Heart right ventricle (tissue), 16 donors: Measurements from ENCODE around the gene NOLC1. TPM values are rescaled to one million over a fixed set of nuclear protein-coding genes. Genes with fewer than 3 reads are reported as not detected.

Experiments used
- ATAC-seq, 8 donors: fragments of 200-7000 bp; cut with Tn5 transposase; one replicate each; pipeline ENCODE4 v1.9.1; 2020; ENCODE audit warnings: mild to moderate bottlenecking in 8 of 8, moderate library complexity in 8 of 8, moderate number of reproducible peaks in 1 of 8
- DNase-seq, 2 donors: peaks; one replicate each; pipeline ENCODE4 v3.0.0-alpha.2; 2020
- H3K27ac ChIP-seq, 10 donors: fragments of 200-600 bp; sonication (generic) in 2 of 10; one replicate each; pipeline versions ENCODE4 v1.5.0 to v1.8.0; 2020 to 2022; ENCODE audit warnings: mild to moderate bottlenecking in 3 of 10
- H3K27me3 ChIP-seq, 7 donors: fragments of 200-600 bp; one replicate each; pipeline ENCODE4 v1.8.0; 2021 to 2022; ENCODE audit warnings: mild to moderate bottlenecking in 2 of 7
- H3K36me3 ChIP-seq, 9 donors: fragments of 200-600 bp; sonication (generic) in 1 of 9; one replicate each; pipeline versions ENCODE4 v1.5.0 to v1.8.0; 2020 to 2022; ENCODE audit warnings: mild to moderate bottlenecking in 2 of 9
- H3K4me1 ChIP-seq, 9 donors: fragments of 200-600 bp; sonication (generic) in 1 of 9; one replicate each; pipeline versions ENCODE4 v1.5.0 to v1.8.0; 2020 to 2022; ENCODE audit warnings: mild to moderate bottlenecking in 4 of 9
- H3K4me3 ChIP-seq, 10 donors: fragments of 200-600 bp; sonication (generic) in 2 of 10; one replicate each; pipeline versions ENCODE4 v1.5.0 to v1.8.0; 2020 to 2022; ENCODE audit warnings: mild to moderate bottlenecking in 7 of 10, moderate library complexity in 2 of 10
- H3K9me3 ChIP-seq, 11 donors: fragments of 200-600 bp in 10 of 11; sonication (generic) in 2 of 11; one replicate each; pipeline versions ENCODE4 v1.5.0 to v1.8.0; 2013 to 2022; ENCODE audit warnings: mild to moderate bottlenecking in 2 of 11, control low read depth in 1 of 11, moderate library complexity in 1 of 11
- WGBS, 2 donors: extraction: QIAGEN DNeasy Blood & Tissue Kit; methylation state at CpG; one replicate each; pipeline ENCODE4 v1.1.7; 2013; ENCODE audit warnings: inconsistent platforms in 1 of 2; 5-methylcytosine and 5-hydroxymethylcytosine counted together
- intact Hi-C, 10 donors: fragments of 100-400 bp; cut with DNase I; formaldehyde crosslinking; loops; one replicate each; pipeline versions ENCODE4 v1.11.1 to v1.14.2; 2022
- polyA plus RNA-seq, 2 donors: library from polyadenylated mRNA; stranded (reverse); fragments of 200-250 nt; gene quantifications; one replicate each; pipeline ENCODE4 v1.2.3, GENCODE V29; 2013
- total RNA-seq, 10 donors: library from RNA; stranded (reverse); fragmentation: NEBNext Ultra II Directional in 3 of 10; extraction: Animal tissue kit (Norgen Biotek cat#: 25700) in 3 of 10; gene quantifications; one replicate each; pipeline versions ENCODE4 v1.2.1 to v1.2.4, GENCODE V29; 2021 to 2023
- TF ChIP-seq, protein P1 (sequence below), 9 donors: fragments of 200-600 bp; sonication (generic) in 2 of 9; IDR thresholded peaks; one replicate each; pipeline versions ENCODE4 v1.5.0 to v1.8.0; 2021 to 2022; ENCODE audit warnings: antibody characterized with exemption in 9 of 9, mild to moderate bottlenecking in 5 of 9, moderate library complexity in 1 of 9
- donor health status: Arrhythmogenic right ventricular cardiomyopathy.
- donor health status: ischemic (EF 13 %, LVEDD 7.1; RV severe dilation, severe dysfunction).
- donor health status: healthy with polysubstance abuse.
- donor health status: DM: no; HTN: yes; CAD: no.
- donor health status: DM: no; HTN: no; CAD: no.
- donor health status: ischemic (EF 25% LVEDD 6.9; RV normal size, moderate dysfunction).
- donor health status: ischemic (EF 25% LVEDD 5.7; RV mildly dilated, moderate dysfunction).
- donor health status: healthy.
- donor health status: DM: yes; HTN: yes; CAD: no.
- donor health status: Ischemic cardiomyopathy.
- donor health status: ischemic (EF 35%, LVEDD 5.7; RV mildly dilated, moderate dysfunction).
- donor health status: nonischemic (EF 11% LVEDD 7.7; RV severe dilation, severe dysfunction).
- donor health status: DM: yes; HTN: yes; CAD: no.
- donor health status: PGD.
- donor health status: ischemic (EF 29% LVEDD 5.4; RV normal size, mild dysfunction).
- donor health status: nonischemic (EF 23%, LVEDD 6.1; RV moderate dilation, normal function).

NOLC1 gene
- total and polyA plus RNA-seq, 12 donors = 8.6 to 45.5 (median 27.8) TPM

DNA sequence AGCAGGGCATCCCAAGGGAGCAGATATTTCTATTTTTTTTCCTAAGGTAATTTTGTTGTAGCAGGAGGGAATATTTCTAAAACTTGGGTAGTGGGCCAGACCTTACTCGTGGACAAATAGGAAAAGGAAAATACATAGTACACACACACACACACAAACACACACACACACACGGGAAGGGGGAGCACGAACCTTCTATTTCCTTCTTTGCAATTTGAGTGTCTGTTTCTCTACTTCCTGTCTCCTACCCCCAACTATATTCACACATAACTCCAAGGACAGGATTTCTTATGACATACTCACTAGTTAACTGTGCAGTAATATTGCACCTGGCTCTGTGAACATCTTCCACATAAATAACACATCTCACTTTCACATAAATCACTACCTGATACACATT lies 36.4 kb upstream of the NOLC1 start:
- no peaks in the 10 kb centered on the region for H3K9me3 ChIP-seq
- ATAC-seq (no peak), DNase-seq (no peak)
- intact Hi-C loops = loop anchor here in 2 of 10 donors (5.0 kb wide), 2 partner anchors 48 to 58 kb away; partner anchors contain the start of genes ARMH3 (in 1 of the 2) and HPS6 (in 1 of the 2)
- H3K27me3 ChIP-seq = no peaks in the 10 kb centered on the region
- peak overlapping the region in 6 of 10 donors; percentile 74 to 99 (median 80) for H3K4me3 ChIP-seq
- 0 to 3% methylated on average over 3 of the region's 3 CpGs for WGBS, 2 donors
- peaks cover 0 to 12% (median 4%) of the 10 kb centered on the region in 9 donors for H3K36me3 ChIP-seq
- peaks cover 23 to 78% (median 70%) of the 10 kb centered on the region in 9 donors for H3K4me1 ChIP-seq
- peak overlapping the region in 9 of 10 donors; percentile 21 to 100 (median 96) for H3K27ac ChIP-seq
- TF ChIP-seq, protein P1, sequence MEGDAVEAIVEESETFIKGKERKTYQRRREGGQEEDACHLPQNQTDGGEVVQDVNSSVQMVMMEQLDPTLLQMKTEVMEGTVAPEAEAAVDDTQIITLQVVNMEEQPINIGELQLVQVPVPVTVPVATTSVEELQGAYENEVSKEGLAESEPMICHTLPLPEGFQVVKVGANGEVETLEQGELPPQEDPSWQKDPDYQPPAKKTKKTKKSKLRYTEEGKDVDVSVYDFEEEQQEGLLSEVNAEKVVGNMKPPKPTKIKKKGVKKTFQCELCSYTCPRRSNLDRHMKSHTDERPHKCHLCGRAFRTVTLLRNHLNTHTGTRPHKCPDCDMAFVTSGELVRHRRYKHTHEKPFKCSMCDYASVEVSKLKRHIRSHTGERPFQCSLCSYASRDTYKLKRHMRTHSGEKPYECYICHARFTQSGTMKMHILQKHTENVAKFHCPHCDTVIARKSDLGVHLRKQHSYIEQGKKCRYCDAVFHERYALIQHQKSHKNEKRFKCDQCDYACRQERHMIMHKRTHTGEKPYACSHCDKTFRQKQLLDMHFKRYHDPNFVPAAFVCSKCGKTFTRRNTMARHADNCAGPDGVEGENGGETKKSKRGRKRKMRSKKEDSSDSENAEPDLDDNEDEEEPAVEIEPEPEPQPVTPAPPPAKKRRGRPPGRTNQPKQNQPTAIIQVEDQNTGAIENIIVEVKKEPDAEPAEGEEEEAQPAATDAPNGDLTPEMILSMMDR (IDR thresholded peaks at IDR 0.05) = no peak

DNA sequence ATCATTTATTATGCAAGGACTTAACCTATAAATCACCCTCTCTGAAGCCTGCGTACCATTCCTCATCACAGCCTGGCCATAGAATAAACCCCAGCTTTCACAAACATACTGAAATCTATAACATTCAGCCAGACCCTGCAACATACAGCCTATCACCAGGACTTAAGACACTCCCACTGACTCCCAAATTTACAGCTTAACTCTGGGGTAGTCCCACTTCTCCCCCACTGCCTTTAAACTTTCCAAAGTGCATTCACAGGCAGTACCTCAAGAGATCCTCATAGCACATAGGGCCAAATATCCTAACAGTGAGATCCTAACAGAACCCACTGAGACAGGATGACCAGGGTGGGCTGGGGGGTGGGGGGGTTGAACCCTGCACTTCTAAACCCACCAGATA lies 35.5 kb upstream of the NOLC1 start:
- intact Hi-C loops = loop anchor here in 2 of 10 donors (5.0 kb wide), 2 partner anchors 49 to 59 kb away; partner anchors contain the start of genes ARMH3 (in 1 of the 2) and HPS6 (in 1 of the 2)
- peak overlapping the region in 8 of 10 donors; percentile 9 to 99 (median 88) for H3K4me3 ChIP-seq
- ATAC-seq (no peak), DNase-seq (no peak)
- peaks cover 0 to 3% (median 0%) of the 10 kb centered on the region in 9 donors for H3K36me3 ChIP-seq
- 53 to 70% methylated on average over 1 of the region's 1 CpG for WGBS, 2 donors
- peak overlapping the region in 9 of 10 donors; percentile 94 to 100 (median 97) for H3K27ac ChIP-seq
- no peaks in the 10 kb centered on the region for H3K27me3 ChIP-seq
- TF ChIP-seq, protein P1 (IDR thresholded peaks at IDR 0.05) = no peak
- H3K4me1 ChIP-seq = peaks cover 23 to 80% (median 79%) of the 10 kb centered on the region in 9 donors
- no peaks in the 10 kb centered on the region for H3K9me3 ChIP-seq

DNA sequence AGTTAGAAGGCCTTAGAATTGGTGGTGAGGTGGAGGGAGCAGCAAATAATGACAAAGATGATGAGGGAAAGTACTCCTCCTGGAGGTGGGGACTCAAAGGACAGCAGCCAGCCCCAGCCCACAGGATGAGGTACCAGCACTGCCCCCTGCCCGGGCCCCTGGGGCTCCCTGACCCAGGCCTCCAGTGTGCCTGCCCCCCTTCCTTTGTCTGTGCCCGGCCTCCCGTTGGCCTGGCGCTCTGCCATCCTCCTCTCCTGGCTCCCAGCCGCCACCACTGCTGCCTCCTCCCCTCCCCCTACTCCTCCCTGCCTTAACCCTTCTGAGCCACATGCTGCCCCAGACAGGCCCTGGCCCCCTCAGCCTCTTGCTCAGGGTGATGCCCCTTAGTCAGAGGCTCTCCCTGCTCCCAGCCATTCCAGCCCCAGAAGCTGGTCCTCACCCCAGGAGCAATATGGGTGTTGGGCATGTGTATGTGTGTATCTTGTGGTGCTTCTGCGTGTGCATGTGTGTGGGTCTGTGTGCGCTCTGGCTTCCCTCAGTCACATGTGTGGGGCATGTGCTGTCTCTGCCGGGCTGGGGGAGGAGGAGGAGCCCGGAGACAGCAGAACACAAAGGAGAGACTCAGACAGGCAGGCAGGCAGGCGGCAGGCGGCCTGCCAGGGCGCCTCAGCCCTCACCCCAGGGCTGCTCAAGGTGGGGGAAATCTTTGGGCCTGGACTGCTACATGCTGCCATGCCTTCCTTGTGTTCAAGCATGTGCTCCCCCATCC lies 34.6 kb upstream of the NOLC1 start:
- DNase-seq = peak; percentile 88 to 89
- H3K4me1 ChIP-seq = peaks cover 23 to 82% (median 79%) of the 10 kb centered on the region in 9 donors
- H3K36me3 ChIP-seq = no peaks in the 10 kb centered on the region
- intact Hi-C loops = loop anchor here in 2 of 10 donors (5.0 kb wide), 2 partner anchors 50 to 60 kb away; partner anchors contain the start of genes ARMH3 (in 1 of the 2) and HPS6 (in 1 of the 2)
- no peaks in the 10 kb centered on the region for H3K9me3 ChIP-seq
- peak; percentile 8 to 56 (median 41) for ATAC-seq
- H3K27ac ChIP-seq = peak overlapping the region; percentile 34 to 100 (median 97)
- no peaks in the 10 kb centered on the region for H3K27me3 ChIP-seq
- WGBS, 2 donors = 3 to 5% methylated on average over 12 of the region's 12 CpGs
- H3K4me3 ChIP-seq = peak overlapping the region in 9 of 10 donors; percentile 62 to 99 (median 89)
- TF ChIP-seq, protein P1 (IDR thresholded peaks at IDR 0.05) = peak in 4 of 9 donors; percentile 24 to 45 (median 35)

DNA sequence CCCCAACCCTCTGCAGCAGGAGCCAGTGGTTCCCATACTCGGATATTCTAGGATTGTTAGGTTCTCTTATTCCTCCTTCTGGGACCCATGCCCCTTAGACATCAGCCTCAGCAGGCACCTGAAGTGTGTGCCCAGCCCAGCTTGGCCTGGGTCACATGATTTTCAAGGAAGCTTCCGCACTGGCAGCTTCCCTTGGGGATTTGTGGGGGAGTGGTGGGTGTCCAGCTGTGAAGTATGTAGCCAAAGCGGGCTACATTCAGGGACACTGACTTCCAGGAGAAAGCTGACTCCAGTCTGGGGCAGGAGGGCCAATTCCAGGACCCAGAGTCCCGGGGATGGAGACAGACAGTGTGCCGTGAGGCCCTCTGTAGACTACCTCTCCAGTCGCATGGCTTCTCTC lies 33.3 kb upstream of the NOLC1 start:
- Histone ChIP-seq H3K27me3 (no peaks in the 10 kb centered on the region), H3K36me3 (no peaks in the 10 kb centered on the region), H3K4me3 (peak overlapping the region; percentile 62 to 99 (median 90)), H3K4me1 (peaks cover 14 to 70% (median 67%) of the 10 kb centered on the region in 9 donors), H3K9me3 (no peaks in the 10 kb centered on the region), H3K27ac (peak overlapping the region; percentile 5 to 100 (median 97))
- TF ChIP-seq, protein P1 (IDR thresholded peaks at IDR 0.05) = no peak
- intact Hi-C loops = loop anchor here in 2 of 10 donors (5.0 kb wide), 2 partner anchors 52 to 62 kb away; partner anchors contain the start of genes ARMH3 (in 1 of the 2) and HPS6 (in 1 of the 2)
- WGBS, 2 donors = 2 to 3% methylated on average over 6 of the region's 6 CpGs
- ATAC-seq (no peak), DNase-seq (peak; percentile 23 to 32)
